Glomerular visceral epithelial cell (primary cell): Measurements from ENCODE around the gene FAAH.
A peak's percentile ranks its signal among the peaks of the same experiment; 100 is the strongest.

Experiments
- DNase-seq: peaks from one replicate; pipeline ENCODE4 v3.0.0-alpha.2; 2016; ENCODE audit errors: extremely low spot score

FAAH gene

DNA sequence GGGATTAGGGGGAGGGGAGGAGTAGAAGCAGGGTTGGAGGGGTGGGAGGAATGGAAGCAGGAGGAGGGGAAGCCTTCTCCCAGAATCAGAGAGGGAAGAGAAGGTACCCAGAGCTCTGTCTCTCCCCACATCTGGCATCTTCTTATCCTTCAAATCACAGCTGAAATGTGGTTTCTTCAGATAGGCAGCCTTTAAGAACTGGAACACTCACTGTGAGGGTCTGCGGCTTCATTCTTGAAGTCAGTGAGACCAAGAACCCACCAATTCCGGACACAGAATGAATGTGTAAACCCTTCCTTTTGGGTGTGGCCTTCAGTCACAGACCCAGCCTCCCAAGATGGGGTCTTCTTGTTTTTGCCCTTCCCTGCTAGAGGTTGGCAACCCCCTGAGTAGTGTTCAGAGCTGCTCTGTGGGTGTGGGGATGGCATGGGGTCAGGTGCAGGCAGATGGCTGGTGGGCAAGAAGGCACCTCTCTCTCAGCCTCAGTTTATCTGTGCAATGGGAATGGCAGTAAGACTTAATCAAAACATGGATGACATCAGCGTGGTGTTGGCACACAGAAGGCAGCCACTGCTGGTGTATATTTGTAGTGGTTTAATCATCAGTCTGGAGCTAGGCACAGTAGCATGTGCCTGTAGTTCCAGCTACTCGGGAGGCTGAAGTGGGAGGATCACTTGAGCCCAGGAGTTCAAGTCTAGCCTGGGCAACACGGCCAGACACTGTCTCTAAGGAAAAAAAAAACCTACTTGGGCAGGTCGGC, 7.2 kb downstream of the FAAH start:
- DNase-seq, result no peak

DNA sequence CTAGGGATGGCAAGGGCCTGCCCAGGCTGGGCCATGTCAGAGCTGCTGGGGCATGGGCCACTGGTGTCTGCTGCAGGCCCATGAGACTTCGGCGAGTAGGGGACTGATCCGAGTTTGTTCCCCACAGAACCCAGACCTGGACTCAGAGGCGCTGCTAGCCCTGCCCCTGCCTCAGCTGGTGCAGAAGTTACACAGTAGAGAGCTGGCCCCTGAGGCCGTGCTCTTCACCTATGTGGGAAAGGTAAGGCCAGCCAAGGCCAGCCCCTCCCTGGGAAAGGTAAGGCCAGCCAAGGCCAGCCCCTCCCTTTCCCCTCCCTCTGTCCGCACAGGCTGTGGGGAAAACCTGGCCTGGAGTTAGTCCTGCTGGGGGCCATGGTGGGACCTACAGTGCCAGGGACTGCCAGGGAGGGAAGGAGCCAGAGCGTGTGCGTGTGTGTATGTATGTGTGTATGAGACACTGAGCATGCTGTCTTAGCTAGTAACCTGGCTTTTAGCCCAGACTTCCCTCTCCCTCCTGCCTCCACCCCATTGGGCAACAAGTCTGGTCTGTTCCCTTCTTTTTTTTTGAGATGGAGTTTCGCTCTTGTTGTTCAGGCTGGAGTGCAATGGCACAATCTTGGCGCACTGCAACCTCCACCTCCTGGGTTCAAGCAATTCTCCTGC, 8.0 kb downstream of the FAAH start:
- DNase-seq, result peak; percentile 79

DNA sequence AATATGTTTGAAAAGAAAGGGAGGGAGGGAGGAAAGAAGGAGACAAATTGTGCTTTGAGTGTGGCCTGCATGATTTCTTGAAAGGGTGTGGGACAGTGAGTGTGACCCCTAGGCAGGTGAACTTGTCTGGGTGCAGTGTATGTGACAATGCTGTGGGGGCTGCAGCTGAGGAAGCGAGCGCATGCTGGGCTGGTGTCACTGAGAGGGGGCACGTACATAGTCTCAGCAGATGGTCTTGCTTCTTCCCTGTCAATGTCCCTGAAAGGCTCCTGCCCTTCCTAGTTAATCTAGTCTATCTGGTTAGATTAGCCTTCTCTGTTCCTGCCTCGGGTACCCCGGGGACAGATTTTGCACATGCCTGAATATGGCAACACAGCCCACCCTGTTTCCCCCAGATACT, 9.8 kb downstream of the FAAH start:
- no peak for DNase-seq

DNA sequence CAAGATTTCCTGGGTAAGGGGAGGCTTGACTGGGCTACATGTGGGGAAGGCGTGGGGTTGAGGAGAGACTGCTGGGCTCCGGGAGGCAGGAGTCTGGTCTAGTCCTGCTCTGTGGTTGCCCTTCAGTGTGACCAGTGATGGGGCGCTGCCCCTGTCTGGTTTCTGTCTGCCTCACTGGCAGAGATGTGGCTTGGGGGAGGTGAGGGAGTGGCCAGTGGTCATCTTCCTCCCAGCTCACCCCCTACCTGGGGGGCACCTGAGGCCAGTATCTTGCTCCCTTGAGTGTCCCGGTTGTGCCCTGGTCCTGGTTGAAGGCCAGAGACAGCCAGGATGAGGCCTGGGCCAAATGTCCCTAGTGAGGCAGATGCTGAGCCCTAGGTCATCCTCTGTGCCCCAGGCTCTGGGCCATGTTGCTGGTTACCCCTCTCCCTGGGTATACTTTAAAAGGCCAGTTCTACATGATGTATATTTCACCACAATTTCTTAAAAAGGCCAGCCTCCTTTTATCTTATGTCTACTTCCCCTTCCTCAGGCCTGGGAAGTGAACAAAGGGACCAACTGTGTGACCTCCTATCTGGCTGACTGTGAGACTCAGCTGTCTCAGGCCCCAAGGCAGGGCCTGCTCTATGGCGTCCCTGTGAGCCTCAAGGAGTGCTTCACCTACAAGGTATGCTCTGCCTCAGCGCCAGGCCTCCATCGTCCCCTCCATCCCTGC, 10.5 kb downstream of the FAAH start:
- no peak for DNase-seq

DNA sequence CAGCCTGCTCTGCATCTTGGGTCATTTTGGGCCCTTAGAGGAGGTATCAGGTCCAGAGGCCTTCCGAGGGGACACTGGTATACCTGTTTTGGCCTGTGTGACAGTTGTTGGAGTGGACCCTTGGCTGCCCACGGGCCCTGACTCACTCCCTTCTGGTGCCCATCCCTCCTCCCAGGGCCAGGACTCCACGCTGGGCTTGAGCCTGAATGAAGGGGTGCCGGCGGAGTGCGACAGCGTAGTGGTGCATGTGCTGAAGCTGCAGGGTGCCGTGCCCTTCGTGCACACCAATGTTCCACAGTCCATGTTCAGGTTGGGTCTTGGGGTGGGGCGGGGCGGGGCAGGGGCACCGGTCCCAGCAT, 11.1 kb downstream of the FAAH start:
- no peak for DNase-seq

DNA sequence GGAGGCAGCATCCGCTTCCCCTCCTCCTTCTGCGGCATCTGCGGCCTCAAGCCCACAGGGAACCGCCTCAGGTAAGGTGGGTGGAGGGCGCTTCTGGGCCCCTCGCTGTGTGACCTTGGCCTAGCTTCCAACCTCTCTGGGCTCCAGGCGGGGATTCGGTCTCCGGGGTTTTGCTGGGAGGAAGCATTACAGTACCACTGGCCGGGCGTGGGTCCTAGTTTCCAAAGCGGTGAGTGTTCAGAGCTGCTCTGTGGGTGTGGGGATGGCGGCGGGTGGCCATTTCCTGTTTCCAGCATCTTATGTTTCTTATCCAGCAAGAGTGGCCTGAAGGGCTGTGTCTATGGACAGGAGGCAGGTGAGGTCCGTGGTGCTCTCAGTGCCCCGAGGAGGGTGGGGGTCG, 11.6 kb downstream of the FAAH start:
- DNase-seq, result no peak

DNA sequence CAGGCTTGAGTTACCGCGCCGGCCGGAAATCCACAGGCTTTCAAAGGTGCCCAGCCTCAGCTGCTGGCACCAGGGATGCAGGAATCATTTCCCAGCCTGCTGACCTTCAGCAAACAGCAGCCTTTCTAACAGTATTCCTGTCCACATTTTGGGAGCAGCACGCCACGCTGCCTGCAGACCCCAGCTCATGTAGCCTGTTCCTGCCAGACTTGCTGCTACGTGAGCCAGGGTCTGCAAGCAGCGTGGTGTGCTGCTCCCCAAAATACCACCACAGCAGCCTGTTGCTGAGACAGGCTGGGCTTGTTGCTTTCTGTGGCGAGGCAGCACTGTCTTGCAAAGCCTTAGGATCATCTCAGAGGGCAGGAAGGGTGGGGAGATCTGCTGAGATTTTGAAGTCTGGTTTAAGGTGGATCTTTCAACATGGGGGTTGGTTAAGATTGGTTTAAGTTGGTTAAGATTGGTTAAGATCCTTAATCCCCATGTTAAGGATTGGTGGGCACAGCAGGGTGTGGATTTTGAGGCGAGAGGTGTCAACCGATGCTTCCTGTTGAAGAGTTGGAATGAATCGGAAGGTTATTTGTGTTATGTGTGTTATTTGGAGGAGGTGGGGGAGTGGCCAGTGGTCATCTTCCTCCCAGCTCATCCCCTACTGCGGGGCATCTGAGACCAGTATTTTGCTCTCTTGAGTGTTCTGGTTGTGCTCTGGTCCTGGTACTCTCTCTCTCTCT, 12.9 kb downstream of the FAAH start:
- DNase-seq, result no peak

DNA sequence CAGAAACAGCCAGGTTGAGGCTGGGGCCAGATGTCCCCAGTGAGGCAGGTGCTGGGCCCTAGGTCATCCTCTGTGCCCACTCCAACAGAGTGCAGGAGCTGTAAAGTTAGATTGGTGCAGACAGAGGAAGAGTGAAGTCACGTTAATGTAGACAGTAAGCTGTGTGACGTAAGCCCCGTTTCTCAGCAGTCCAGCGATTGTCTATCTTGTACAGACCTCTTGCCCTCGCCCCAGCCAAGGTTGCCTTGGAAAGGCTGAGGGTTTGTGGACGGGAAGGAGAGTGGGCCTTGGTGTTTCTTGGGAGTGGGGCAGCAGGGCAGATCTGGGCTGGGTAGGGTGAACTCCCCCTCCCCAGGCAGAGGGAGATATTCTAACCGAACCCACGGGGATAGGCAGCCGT, 13.5 kb downstream of the FAAH start:
- DNase-seq, result no peak

DNA sequence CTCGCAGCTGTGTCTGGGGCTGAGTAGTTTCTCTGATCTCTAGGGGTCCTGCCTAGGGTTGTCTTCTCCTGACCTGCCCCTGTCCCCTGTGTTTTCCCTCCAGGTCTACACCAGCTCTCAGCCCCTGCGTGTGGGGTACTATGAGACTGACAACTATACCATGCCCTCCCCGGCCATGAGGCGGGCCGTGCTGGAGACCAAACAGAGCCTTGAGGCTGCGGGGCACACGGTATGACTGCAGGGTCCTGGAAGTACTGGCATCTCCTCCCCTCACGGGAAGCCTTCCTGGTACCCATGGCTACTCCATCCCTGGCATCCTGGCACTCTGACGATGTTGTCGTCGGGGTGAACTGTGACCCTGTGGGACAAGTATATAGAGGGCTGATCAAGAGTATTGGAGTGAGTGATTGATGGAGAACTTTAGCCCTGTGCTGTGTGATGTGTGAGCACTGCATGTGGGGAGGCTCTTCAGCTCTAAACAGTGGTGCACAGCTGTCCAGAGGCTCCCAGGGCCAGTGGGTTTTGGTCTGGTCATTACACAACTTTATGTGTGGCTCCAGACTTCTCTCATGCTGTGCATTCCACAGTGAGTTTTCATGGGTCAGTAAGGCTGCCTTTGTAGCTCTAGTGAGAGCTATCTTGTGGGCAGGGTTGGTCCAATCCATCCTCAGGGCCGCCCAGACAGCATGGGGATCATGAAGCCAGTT, 14.4 kb downstream of the FAAH start:
- DNase-seq, result no peak

DNA sequence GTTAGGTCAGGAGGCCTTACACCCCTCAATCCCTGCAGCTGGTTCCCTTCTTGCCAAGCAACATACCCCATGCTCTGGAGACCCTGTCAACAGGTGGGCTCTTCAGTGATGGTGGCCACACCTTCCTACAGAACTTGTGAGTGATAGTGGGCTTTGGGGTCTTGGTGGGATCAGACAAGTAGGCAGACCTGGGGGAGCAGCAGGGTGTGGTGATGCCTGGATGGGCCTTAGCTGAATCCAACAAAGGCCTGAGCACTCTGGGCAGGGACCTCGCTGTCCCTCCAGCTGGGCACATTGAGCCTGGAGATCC, 14.9 kb downstream of the FAAH start:
- no peak for DNase-seq

DNA sequence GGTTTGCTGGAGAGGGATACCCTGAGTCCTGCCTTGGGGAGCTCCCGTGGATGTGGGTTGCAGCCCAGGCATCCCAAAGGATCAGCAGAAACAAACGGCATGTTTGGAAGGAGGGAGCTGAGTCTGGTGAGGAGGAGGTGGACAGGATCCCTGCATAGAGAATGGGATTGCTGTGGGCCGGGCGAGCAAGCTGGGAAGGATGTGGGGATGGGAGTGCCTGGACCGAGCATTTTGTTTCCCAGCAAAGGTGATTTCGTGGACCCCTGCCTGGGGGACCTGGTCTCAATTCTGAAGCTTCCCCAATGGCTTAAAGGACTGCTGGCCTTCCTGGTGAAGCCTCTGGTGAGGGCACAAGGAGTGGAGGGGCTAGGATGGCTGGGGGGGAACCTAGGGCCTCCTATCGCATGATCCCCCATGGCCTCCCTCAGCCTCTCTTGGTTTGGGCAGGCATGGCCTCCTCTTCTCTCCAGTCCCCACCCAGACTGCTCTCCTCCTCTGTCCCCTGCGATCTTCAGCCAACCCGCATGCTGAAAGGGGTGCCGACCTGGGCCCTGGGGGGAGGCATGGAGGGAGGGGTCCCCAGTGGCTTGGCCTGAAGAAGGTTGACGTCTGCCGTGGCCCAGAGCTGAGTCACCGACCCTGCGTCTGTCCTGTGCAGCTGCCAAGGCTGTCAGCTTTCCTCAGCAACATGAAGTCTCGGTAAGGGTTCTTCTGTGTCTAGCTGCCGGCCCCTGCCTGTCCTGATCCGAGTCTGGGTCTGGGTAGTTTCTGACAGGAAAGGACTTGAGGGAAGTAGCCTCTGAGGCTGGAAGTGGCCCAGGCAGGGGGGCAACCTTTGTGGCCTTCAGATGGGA, 16.3 kb downstream of the FAAH start:
- DNase-seq, result no peak

DNA sequence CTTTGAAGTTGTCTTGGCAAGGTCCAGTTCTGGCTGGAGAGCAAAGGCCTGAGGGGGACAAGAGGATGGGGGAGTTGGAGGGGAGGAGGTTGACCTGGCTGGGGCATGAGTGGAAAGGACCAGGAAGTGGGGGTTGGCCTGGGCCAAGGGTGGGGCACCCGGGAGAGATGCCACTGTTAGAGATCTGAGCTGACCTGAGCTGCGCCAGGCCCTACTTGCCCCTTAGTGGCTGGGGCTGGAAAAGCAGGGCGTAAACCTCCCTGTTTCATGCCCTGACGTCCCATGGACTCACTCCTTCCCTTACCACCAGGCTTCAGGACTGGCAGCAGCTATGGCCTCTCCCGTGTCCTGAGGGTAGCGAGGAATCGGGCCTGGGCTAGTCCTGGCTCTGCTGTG, 16.9 kb downstream of the FAAH start:
- DNase-seq, result no peak

DNA sequence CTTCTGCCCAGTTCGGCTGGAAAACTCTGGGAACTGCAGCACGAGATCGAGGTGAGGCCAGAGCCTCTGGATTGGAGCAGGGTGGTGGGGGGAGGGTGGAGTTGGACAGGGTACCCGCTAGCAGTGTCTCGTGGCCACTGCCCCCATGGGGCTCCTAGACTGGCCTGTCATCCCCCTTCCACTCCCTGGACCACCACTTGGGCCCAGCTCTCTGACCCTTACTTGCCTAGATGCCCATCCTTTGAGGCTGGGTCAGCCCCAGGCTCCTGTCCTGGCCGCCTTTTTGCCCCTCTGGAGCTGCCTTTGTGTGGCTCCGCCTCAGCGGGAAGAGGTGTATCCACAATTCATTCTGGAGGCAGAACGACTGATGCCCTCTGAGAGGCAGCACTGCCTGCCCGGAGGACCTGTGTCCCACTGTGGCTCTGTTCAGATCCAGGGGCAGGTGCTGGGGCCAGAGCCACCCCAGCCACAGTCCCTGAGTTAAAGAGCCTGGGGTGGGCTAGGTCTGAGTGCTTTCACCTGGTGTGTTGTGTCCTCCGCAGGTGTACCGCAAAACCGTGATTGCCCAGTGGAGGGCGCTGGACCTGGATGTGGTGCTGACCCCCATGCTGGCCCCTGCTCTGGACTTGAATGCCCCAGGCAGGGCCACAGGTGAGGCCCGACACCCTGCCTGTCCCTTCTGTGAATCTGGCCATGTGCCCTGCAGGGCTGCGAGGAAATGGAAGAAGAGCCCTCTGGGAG, 17.7 kb downstream of the FAAH start:
- DNase-seq, result no peak

DNA sequence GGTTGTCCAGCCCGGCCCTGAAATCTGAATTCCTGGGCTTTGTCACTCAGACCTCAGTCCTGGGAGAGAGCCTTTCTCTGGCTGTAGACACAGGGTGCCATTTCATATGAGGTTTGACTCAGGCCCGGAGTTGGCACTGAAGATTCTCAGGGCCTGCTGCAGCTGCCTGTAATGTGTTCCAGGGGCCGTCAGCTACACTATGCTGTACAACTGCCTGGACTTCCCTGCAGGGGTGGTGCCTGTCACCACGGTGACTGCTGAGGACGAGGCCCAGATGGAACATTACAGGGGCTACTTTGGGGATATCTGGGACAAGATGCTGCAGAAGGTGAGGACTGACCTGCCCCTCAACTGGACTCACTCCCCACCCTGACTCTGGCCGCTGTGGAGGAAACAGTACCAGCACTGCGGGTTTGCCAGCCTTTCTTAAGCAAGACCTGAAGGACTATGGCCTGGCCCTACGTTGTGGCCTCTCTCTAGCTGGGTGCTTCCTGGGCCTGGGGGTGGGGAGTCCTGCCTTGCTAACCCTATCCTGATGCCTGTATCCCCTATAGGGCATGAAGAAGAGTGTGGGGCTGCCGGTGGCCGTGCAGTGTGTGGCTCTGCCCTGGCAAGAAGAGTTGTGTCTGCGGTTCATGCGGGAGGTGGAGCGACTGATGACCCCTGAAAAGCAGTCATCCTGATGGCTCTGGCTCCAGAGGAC, 18.9 kb downstream of the FAAH start:
- no peak for DNase-seq

DNA sequence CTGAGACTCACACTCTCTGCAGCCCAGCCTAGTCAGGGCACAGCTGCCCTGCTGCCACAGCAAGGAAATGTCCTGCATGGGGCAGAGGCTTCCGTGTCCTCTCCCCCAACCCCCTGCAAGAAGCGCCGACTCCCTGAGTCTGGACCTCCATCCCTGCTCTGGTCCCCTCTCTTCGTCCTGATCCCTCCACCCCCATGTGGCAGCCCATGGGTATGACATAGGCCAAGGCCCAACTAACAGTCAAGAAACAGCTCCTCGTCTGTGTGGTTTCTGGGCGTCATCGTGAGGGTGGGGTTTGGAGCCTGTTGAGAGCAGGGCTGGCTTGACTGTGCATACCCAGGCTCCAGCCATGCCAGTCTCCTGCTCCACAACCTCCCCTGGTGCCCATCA, 19.5 kb downstream of the FAAH start:
- DNase-seq, result no peak

DNA sequence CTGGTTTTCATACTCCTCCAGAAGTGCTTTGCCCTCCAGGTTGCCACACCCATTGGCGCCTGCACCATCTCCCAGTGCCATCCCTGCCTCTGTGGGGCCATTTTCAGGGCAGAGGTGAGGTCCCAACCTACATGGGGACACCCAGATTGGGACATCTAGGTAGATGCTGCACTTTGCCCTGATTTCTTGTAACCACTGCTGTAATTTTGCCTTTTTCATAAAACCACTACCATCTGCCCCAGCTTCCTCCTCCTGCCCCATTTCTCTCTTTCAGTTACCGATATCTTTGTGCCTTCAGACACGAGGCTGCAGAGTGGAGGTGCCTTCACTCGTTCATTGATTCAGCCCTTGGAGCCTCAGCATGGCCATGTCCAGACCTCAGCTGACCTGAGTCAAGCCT, 21.4 kb downstream of the FAAH start:
- no peak for DNase-seq

DNA sequence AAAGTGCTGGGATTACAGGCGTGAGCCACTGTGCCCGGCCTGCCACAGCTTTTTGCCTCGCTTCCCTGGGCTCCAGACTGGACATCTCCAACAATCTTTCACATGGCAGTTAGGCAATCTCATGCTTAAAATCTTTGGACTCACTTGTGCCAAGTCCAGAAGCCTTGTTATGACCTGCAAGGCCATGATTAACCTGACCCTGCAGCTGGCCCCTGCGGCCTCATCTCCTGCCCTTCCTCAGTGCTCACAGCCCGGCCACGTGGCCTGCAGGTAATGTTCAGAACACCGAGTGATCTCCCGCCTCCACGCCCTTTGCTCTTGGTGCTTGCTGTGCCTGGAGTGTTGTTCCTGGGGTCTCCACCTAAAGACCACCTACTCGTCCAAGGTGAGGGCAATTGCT, 24.9 kb downstream of the FAAH start:
- DNase-seq, result no peak

DNA sequence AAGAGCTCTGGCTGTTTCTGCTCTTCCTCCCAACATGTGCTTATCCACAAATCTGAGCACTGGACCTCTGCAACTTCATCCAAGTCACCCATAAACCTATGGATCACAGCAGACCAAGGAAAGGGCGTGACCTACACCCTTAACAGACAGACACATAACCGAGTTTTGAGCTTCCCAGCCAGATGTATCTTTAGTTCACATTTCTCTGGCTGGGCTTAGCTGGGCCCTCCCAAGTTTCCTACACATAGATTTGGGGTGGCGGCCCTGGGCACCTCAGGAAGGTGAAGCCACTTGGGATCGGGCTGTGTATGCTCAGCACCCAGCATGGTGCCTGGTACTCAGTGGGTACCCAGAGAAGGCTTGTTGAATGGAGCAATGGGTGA, 26.4 kb downstream of the FAAH start:
- no peak for DNase-seq

DNA sequence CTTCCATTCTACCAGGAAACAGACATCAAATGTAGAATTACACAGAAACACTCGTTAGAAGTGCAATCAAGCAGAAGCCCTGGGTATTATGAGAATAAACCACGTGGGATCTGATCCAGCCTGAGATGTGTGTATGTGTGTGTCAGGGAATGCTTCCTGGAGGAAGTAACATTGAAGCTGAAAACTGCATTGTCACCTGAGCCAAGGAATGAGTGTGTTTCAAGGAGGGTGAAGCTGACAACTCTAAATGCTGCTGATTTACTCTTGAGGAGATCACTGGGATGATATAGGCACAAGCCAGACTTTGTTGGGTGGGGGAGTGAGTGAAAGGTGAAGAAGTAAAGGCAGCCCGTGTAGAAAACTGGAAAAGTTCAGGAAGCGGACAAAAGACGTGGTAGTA, 27.6 kb downstream of the FAAH start:
- no peak for DNase-seq
